SHP77 treated with DMSO at 0.1 percent for 48 hours (cell line): ENCODE measurements around the gene MPP1.

Experiments used
- DNase-seq: peaks from one replicate; lab custom pipeline; 2025; lab: John Stamatoyannopoulos, UW

MPP1 gene

DNA sequence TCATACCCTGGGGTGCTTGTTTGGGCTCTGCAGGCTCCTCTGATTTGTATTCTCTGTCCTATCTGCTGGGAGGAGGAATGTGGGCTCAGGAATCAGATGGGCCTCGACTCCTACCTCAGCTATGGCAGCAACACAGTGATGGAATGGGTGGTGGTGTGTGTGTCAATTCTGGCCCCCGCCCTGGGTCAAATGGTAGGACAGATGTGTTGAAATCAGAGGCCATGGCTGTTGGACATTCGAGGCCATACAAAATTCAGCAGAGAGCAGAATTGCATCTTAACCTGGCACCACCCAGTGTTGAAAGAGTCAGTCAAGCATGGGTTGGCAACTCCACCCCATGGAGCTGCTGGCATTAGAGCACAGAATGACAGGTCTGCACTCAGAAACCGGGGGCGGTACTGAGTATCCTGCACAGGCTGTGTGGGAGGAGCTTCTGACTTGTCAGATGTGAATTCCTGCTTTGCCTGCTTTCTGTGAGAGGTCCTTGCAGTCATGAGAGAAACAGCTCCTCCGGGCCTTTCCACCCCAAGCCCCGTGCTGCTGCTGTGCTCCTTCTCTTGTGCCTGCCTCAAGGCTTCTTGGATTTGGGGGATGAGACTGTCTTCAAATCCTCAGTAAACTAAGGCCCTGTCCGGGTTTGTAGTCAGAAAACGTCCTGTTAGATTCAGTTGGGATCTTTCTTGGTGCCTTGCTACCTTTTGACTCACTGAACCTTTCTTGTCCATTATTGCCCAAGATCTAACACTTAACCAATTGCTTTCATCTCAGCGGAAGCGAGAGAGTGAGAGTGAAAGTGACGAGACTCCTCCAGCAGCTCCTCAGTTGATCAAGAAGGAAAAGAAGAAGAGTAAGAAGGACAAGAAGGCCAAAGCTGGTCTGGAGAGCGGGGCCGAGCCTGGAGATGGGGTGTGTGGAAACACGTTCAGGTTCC is 29.6 kb downstream of the MPP1 start:
- no peak for DNase-seq

GRCh38 chrX:154774622-154775021 is 30.7 kb downstream of the MPP1 start:
- no peak for DNase-seq

GRCh38 chrX:154762537-154763296 is 42.6 kb downstream of the MPP1 start, which contains the start of gene DKC1:
Gene DKC1 (plus strand): TSS chrX:154762864. CDS start chrX:154762966, 102 bp downstream.
- DNase-seq, result peak; percentile 72

GRCh38 chrX:154761977-154762536 is 43.2 kb downstream of the MPP1 start:
- no peak for DNase-seq

- DNase-seq, result no peak
Observed at GRCh38 chrX:154758696-154759095, 46.6 kb downstream of the MPP1 start.

GRCh38 chrX:154751669-154752271 is 53.5 kb downstream of the MPP1 start:
- DNase-seq, result no peak

GRCh38 chrX:154751203-154751668 is 54.0 kb downstream of the MPP1 start:
- DNase-seq, result no peak

- DNase-seq, result no peak
Observed at GRCh38 chrX:154750301-154751202, 54.7 kb downstream of the MPP1 start, which contains the start of gene GAB3. Gene GAB3 (minus strand): TSS chrX:154751077. CDS start chrX:154751025, 52 bp downstream.

GRCh38 chrX:154749856-154750255 is 55.4 kb downstream of the MPP1 start:
- DNase-seq, result no peak

- no peak for DNase-seq
Observed at GRCh38 chrX:154748712-154749339, 56.5 kb downstream of the MPP1 start.

GRCh38 chrX:154742613-154743012 is 62.7 kb downstream of the MPP1 start:
- no peak for DNase-seq

DNA sequence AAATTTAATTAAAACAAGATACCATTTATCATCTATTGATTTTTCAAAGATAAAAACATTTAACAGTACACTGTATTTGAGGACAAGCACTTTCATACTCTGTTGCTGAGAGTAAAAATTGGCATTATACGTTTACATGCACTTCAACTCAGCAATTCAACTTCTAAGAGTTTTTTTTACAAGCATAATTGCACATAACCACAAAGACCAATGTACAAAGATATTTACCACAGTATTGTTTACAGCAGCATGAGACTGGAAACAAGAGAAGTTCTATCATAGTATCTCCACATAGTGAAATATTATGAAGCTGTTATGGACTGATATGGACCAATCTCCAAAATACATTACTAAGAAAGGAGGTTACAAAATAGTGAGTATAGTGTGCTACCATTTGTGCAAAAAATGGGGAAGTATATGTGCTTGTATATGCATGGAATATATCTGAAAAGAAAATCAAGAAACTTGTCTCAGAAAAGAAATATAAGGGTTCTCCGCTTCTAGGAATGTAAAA is 65.3 kb downstream of the MPP1 start:
- DNase-seq, result no peak

GRCh38 chrX:154738011-154738738 is 67.1 kb downstream of the MPP1 start:
- DNase-seq, result no peak

GRCh38 chrX:154737136-154737535 is 68.1 kb downstream of the MPP1 start:
- DNase-seq, result no peak

GRCh38 chrX:154735695-154736393 is 69.4 kb downstream of the MPP1 start:
- no peak for DNase-seq

DNA sequence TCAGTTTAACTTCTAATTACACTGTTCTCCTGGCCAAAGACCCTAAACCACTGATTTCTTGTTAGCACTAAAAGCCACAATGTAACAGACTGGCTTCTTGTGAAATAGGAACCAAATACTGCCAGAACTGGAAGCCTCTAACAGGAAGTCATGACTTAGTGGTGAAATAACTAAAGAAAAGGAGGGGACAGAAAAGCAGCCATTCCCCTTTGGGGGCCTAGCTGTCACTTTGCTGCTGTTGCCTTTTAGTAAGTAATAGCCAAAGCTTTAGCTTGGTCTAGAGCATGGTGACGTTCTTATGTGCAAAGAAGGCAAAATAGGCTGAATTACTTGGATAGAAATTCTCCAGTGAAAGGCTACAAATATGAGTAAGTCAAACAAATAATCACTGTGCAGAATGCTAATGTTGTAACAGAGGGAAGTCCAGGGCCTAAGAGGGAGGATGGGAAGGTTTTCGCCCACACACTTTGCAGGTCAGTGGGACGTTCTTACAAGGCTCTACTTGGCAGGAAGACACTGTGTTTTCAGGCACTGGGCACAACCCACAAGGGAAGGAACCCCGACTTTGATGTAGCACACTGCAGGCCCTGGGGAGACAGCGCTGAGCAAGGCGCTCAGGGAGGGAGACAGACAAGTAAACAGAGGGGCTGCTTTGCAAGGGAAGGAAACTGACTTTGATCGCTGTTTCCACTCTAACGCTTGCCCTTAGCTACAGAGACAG is 71.1 kb downstream of the MPP1 start:
- DNase-seq, result no peak

DNA sequence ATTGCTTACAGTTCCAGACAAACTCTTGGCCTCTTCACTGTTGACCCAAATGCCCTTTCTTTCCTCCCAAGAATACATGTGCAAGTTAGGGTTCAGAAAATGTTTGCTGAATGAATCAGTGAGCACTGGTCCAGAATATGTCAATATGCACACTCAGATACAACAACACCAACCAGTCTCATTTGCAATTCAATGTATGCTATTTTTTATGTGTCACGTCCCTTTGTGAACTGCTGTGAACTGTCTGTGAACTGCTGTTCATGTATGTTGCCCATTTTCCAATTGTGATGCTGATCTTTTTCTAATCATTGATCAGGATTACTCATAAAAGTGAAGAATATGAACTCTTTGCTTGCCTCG is 72.2 kb downstream of the MPP1 start:
- no peak for DNase-seq

- no peak for DNase-seq
Observed at GRCh38 chrX:154732421-154733065, 72.7 kb downstream of the MPP1 start.
